NCI-H2081 (cell line): Measurements from ENCODE around the gene SULF2.

ENCODE experiments used
- DNase-seq, 2 experiments: peaks; one replicate each; lab custom pipeline; 2025; lab: John Stamatoyannopoulos, UW

The SULF2 gene

DNA sequence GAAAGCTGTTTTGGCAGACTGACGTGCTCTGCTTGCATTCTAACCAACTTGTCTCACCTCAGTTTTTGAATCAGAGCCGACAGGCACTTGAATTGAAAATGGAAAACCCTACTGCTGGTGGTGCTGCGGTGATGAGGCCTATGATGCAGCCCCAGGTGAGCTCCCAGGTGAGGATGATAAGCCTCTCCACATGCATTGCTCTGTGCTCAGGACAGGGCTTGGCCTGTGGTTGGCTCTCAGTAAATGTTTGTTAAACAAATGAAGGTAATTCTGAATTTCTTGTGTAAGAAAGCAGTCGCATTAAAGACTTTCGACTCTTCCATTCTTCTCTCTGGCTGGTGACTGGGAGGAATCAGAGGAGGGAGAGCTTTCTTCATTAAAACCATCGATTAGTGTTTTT lies 136.3 kb downstream of the SULF2 start:
- no peak for DNase-seq

DNA sequence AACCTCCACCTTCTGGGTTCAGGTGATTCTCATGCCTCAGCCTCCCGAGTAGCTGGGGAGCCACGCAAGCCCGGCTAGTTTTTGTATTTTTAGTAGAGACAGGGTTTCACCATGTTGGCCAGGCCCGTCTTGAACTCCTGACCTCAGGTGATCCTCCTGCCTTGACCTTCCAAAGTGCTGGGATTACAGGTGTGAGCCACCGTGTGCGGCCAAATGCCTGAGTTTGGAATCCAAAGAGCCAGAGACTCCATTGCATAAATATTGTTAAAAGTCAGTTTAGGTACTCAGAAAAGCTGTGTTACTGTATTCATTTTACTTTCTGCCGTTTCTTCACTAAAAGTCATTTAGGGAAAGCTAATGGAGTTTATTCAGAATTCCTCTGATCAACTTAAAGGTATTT lies 137.3 kb downstream of the SULF2 start:
- no peak for DNase-seq

DNA sequence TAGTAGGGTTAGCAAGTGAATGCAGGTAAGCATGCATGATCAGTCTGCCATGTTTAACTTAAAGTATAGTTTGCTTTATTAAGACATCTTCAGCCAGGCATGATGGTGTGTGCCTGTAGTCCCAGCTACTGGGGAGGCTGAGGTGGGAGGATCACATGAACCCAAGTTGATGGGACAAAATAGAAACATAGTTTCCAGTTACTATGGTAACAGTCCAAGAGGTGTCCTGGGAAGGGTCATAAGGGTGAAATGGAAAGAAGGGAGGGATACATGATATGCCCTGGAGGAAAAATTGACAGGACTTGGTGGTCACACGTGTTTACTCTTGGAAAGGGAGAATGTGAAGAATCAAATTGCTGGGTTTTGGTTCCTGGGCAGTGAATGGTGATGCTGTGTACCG lies 139.6 kb downstream of the SULF2 start:
- DNase-seq = no peak

DNA sequence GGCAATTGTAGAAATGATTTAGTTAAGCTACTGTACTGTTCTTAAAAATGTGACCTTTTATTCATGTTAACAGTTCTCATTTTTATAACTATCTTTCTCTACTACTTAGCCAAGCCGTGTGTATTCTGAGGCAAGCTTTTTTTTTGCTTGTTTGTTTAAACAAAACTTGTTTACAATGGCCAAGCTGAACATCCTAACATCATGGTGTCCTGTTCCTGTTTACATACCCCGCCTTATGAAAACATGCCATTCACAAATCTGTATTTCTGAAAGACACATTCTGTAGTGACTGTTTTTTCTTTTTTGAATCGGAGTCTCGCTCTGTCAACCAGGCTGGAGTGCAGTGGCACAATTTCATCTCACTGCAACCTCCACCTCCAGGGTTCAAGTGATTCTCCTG lies 142.7 kb downstream of the SULF2 start:
- peak; percentile 14 to 17 for DNase-seq

DNA sequence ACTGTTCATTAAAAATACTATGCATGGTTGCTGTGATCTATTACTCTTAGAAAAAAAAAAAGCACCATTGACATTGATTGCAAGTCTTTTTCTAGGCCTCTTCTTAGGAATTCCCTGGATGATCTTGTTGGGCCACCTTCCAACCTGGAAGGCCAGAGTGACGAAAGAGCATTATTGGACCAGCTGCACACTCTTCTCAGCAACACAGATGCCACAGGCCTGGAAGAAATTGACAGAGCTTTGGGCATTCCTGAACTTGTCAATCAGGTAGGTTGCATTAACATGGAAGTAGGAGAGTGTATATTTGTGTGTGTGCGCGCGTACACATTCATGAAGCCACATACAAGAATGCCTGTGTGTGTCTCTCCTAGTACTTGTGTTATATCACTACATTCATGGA lies 143.2 kb downstream of the SULF2 start:
- no peak for DNase-seq

DNA sequence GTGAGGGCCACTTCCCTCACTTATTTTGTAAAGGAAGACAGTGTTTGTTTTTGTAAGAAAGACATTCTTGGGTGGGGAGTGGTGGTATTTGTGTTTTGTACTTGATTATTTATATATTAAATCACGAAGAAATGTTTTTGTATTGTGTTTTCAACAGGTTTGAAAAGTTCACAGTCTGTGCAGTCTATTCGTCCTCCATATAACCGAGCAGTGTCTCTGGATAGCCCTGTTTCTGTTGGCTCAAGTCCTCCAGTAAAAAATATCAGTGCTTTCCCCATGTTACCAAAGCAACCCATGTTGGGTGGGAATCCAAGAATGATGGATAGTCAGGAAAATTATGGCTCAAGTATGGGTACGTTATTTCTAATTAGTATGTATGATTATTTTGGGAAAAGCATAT lies 146.4 kb downstream of the SULF2 start:
- no peak for DNase-seq

DNA sequence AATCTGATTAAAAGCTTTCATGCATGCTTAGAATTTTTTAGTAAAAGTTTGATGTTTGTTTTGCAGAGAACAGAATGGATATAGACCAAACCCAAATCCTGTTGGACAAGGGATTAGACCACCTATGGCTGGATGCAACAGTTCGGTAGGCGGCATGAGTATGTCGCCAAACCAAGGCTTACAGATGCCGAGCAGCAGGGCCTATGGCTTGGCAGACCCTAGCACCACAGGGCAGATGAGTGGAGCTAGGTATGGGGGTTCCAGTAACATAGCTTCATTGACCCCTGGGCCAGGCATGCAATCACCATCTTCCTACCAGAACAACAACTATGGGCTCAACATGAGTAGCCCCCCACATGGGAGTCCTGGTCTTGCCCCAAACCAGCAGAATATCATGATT lies 150.0 kb downstream of the SULF2 start:
- no peak for DNase-seq

DNA sequence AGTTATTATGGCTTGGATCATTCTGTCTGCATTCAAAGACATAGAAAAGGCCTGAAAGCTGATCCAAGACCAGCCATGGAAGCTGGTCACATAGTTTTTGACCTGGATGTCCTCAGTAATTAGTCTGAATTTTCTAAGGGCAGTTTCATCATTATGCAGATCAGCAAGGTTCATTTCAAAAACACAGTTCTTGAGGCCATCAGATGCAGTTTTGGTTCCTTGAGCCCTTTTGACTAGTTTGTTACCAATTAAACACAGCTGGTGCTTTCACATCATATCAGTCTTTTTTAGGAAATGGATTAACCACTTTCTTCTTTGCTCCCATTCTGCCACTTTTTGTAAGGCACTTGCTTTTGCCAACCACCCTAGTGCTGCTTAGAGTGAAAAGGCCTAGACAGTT lies 154.2 kb downstream of the SULF2 start:
- no peak for DNase-seq

DNA sequence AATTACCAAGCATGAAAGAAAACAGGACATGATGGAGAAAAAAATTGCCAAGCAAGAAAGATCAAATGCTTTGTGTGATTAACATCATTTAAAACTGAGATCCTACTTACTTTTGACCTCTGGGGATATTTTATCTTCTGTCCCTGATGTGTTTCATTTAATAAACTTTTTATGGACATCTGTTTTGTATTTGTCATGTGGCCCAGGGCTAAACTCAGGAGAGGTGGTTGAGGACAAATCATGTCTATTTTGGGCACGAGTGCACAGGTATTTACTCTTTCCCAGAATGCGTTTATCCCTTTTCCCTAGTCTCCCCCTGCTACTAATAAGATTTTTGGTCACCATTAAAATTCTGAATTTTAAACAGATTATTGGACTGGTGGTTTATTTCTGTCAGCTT lies 155.4 kb downstream of the SULF2 start:
- DNase-seq = no peak

DNA sequence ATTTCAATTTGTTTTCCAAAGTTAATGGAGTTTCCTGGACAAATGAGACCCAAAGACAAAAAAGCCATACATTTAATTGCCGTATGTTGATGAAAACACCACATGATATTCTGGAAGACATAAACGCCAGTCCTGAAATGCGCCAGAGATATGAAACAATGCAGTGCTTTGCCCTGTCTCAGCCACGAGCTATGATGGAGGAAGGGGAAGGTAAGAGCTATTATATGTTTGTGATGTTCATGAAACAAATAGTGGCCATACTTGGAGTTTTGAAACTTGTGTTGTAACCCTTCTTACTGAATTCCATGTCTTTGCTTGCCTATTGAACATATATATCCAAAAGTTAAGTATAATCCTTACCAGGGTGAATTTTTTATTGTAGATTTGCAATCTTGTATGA lies 157.7 kb downstream of the SULF2 start:
- no peak for DNase-seq

DNA sequence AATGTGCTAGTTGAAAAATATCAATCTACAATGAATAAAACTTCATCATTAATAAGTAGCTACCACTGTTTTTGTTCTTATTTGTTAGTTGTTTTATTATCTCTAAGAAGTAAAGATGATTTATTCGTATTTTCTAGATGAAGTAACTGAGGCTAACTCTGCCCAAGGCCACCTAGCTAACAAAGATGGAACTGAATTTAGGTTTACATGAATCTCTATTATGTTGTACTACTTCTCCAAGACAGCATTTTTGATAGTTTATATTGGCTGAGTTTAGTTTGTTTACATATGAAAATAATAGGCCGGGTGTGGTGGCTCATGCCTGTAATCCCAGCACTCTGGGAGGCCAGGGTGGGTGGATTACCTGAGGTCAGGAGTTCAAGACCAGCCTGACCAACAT lies 162.1 kb downstream of the SULF2 start:
- DNase-seq = no peak

DNA sequence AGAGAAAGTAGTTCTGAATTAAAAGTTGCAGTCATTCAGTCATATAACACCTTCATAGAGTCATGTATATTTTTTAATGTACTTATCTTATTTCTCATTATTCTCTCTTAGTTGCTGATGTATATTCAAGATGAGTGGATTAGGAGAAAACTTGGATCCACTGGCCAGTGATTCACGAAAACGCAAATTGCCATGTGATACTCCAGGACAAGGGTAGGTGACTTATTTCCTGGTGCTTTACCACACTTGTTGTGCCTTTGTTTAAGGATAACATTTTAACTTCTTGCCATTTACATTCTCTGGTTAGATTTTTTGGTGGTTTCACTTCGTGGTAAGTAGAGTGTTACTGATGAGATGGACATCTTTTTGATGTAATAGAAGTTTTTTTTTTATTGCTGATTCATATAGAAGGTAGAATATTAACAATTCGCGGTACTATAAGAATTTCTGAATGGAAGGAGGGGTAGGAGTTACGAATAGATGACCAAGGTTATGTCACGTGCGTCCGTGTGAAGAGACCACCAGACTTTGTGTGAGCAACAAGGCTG lies 163.1 kb downstream of the SULF2 start:
- no peak for DNase-seq

DNA sequence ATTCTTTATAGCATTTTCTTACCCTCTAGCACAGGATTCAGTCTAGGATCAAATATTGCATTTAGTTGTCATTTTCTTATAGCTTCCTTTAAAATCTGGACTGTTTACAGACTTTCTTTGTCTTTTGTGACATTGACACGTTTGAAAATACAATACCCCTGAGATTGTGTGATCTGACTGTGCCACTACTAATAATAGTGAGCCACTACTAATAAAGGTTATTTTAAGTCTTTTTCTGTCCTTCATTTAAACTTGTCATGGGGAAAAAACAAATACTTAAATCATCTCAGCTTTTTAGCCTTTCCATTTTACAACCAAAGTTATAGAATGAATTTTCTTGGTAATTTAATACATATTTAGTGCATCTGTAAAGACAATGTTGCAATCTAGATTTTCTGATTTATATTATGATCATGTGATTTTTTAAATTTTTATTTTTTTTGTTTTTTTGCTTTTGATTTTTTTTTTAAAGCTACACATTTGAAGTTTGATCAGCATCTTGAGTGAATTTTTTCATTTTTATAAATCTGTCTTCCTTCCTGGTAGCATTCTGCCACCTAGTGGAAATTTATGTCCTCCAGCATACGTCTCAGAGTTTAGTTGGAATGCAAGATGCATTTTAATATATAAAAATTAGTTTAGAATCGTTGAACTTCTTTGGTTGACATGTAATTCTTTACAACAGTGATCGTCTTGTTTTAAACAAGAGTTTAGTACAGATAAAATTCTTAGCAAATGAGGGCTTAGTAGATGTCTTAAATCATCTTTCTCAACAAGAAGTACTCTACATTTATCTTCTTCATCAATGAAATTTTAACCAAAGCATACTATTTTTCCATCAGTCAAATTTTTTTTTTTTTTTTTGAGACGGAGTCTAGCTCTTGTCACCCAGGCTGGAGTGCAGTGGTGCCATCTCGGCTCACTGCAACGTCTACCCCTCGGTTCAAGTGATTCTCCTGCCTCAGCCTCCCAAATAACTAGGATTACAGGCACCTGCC lies 164.2 kb downstream of the SULF2 start:
- peak; percentile 25 to 40 for DNase-seq

DNA sequence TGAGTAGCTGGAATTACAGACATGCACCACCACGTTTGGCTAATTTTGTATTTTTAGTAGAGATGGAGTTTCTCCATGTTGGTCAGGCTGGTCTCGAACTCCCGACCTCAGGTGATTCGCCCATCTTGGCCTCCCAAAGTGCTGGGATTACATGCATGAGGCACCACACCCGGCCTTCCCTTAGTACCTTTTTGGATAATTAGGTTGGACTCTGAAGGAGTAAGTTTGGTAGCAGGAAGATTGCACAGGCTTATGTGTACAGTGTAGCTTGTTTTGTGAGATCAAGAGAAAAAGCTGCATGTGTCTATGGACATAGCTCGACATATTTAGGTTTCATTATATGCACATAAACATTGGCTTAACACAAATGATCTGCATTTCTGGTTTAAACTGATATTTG lies 166.8 kb downstream of the SULF2 start:
- no peak for DNase-seq

DNA sequence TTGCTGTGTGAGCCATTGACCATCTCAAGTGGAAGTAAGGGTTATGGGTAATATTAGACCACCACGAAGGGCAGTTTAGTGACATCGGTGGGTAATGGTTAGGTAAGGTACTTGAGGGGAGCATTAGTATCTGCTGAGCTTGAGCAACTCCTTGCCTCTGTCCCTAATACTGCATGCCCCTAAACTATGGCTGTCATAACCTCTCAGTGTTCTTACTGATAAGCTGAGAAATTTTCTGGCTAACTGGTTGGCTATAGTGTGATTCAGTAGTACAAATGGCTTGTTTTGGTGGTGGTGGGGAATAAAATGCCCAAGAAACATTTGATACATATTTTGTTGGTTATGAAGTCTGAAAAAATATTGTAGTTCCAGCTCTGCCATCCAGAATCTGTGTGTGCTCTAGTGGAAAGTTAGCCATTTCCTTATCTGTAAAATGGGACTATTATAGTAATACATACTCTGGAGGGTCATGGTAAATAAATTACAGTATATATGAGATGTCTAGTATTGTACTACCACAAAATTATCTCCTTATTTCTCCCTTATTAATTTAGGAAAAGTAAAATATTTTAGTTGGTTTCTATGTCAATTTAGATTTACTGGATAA lies 170.5 kb downstream of the SULF2 start:
- DNase-seq = no peak

DNA sequence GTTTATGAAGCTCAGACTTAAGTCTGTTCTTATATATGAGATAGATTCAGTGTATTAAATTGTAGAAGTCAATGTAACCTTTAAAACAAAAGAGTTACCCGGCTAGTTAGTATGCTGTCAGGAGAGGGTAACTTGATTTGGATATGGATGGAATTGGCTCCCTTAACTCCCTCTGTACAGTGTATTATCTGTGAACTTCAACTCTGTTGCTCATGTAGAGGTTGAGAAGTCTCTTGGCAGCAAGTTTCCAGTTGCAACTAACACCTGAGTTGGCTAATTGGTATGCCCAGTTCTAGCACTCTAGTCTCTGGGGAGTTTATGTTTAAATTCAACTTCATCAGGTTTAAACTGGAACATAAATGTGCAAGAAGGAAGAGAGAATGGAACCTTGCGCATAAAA lies 172.6 kb downstream of the SULF2 start:
- no peak for DNase-seq

DNA sequence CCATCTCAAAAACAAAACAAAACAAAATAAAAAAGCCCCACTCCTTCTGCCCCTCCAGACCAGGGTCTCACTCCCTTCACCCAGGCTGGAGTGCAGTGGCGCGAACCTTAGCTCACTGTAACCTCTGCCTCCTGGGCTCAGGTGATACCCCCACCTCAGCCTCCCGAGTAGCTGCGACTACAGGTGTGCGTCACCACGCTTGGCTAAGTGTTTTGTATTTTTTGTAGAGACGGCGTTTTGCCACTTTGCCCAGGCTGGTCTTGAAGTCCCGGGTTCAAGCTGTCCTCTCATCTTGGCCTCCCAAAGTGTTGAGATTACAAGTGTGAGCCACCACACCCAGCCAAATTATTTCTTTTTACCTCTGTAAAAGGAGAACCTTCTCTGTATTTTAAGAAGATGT lies 173.5 kb downstream of the SULF2 start:
- no peak for DNase-seq

DNA sequence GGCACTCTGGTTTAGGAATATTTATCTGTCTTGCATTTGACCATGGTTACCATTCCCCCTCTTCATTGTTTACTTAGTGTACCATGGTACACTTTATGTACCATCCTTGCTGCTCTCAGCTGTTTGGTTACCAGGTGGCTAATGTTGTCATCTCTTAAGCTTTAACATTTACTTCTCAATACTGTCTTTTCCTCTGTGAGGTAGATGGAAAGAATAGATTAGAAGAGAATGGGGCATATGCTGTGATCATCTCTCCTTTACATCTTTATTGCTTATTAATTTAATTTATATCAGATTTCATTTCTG lies 174.4 kb downstream of the SULF2 start:
- DNase-seq = no peak

DNA sequence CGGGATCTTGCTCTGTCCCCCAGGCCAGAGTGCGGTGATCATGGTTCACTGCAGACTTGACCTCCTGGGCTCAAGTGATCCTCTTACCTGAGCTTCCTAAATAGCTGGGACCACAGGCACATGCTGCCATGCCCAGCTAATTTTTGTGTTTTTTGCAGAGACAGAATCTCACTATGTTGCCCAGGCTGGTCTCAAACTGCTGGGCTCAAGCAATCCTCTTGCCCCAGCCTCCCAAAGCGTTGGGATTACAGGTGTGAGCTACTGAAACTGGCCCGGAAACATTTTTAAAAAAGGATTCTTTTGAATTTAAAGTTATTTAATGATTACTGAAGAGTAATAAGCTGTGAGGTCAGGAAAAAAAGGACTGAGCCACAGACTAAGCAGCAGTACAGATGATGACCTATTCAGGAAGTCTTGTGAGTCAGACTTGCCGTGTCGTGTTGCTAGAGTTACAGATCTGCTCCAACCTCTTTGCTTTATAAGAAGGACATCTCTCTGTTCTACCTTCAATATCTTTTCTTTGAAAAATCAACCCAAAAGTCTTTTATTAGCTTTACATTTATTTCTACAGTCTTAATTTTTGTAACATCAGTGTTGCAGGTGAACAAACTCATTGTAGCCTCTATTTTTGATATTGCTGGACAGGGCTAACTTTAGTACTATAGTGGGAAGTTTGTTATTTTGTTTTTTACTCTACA lies 174.9 kb downstream of the SULF2 start:
- DNase-seq = no peak

DNA sequence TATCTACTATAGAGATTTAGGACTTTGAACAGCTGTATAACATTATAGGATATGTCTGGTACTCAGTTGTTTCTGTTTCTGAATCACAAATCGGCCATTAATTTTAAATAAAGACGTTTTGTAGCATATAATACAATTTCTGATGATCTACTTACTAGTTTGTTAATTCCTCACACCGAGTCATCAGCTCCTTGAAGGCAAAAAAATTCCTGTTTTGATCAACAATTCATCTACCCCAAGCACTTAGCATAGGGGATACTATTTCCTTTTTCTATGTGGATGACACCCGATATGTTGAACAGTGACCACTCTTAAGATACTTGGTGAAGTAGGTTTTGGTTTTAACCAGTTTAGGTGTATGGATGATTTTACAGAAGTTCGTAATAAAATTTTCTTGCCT lies 176.3 kb downstream of the SULF2 start:
- DNase-seq = no peak
